ENCODE measurements around the gene PER2.

GRCh38 chr2:238265605-238266004, 22.8 kb downstream of the PER2 start:
- no peak for TF ChIP-seq NFYB (CRISPR knock-in tag; conservative IDR thresholded peaks at IDR 0.05; ENCODE audit: low read depth)
- no peak for TF ChIP-seq CTCF (IDR thresholded peaks at IDR 0.05)
